A549 treated with GW870086 at 1 μM for 4 hours (cell line): Measurements from ENCODE around the gene ZNF222. TPM values are rescaled to one million over a fixed set of nuclear protein-coding genes. Genes with fewer than 3 reads are reported as not detected.

Experiments used
- total RNA-seq: library from RNA; stranded (reverse); fragments of 200-300 nt; extraction: Qiagen RNA extraction; gene quantifications from 5 replicates; pipeline ENCODE4 v1.2.3, GENCODE V29; 2022; ENCODE audit warnings: low read depth

The ZNF222 gene
- 3.3 to 4.1 TPM (median 3.6 TPM) in 5 replicates for total RNA-seq

DNA sequence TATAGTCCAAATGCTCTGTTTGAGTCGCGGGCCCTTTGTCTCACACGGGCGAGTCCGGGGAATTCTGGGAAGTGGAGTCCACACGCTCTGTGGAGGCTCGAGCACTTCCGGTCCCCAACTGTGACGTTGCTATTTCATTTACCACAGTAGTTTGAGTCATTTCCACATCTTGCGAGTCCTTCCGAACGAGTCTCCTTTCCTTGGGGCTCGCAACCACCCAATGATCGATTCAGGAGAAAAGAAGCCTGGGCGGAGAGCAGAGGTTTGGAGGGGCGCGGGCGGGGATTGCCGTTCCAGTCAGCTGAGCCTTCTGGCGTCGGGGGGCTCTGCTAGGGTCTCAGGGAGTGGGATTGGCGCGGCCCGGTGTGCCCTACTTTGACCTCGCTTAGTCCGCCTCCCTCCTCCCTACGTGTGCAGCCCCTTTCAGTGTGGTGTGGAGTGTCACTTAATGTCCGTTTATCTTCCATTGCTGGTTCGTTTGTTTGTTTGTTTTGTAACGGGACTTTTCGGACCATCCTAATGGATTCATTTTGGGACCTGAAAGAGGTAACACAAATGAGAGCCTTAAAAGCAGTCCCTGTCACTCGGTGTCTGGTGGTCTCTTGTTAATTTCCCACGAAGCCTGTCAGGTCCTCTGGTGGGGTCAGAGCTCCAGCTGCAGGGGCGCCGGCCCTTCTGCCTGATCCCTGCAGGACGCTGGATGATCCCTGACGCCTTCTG lies at the start of gene ZNF222:
TSS of gene ZNF222 (plus strand) at position 163 of the 720 bp plus-strand sequence. CDS start at position 221, 58 bp downstream.

GRCh38 chr19:43983912-43984686 lies 41.1 kb upstream of the ZNF222 start, which contains the start of gene ZNF155:
Gene ZNF155, plus strand, starts transcription at chr19:43984188. Its CDS starts 4,356 bp downstream, at chr19:43988544.

GRCh38 chr19:44002566-44003460 lies 22.4 kb upstream of the ZNF222 start, which contains the start of gene ZNF230:
Gene ZNF230, plus strand, starts transcription at chr19:44002957. Its CDS starts 4,122 bp downstream, at chr19:44007079.

DNA sequence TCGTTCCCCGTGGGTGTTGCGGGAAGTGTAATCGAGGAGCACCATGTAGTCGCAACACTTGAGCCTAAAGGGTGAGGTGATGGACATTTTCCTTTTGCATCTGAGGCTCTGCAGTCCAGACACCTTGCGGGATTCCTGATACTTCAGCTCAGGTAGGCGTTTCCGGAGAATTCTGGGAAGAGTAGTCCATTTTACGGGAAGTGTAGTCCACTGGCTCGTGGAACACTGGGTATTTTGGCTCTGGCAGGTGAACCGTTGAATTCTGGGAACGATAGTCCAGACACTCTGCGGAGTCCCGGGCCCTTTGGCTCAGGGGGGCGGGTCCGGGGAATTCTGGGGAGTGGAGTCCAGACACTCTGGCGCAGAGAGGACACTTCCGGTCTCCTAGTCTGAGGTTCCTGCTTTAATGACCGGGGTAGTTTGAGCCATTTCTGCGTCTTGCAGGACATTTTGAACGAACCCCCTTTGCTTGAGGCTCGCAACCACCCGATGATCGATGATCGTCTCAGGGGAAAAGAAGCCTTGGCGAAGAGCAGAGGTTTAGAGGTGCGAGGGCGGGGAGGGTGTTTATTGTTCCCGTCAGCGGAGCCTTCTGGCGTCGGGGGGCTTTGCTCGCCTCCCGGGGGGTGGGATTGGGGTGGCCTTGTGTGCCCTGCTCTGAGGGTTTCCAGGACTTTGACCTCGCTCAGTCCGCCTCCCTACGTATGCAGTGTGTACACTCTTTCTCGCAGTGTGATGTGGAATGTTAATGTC lies 26.6 kb downstream of the ZNF222 start, which contains the start of gene ZNF223:
TSS of gene ZNF223 (plus strand) at position 387 of the 753 bp plus-strand sequence. CDS start 3,141 bp downstream, outside the sequence.

DNA sequence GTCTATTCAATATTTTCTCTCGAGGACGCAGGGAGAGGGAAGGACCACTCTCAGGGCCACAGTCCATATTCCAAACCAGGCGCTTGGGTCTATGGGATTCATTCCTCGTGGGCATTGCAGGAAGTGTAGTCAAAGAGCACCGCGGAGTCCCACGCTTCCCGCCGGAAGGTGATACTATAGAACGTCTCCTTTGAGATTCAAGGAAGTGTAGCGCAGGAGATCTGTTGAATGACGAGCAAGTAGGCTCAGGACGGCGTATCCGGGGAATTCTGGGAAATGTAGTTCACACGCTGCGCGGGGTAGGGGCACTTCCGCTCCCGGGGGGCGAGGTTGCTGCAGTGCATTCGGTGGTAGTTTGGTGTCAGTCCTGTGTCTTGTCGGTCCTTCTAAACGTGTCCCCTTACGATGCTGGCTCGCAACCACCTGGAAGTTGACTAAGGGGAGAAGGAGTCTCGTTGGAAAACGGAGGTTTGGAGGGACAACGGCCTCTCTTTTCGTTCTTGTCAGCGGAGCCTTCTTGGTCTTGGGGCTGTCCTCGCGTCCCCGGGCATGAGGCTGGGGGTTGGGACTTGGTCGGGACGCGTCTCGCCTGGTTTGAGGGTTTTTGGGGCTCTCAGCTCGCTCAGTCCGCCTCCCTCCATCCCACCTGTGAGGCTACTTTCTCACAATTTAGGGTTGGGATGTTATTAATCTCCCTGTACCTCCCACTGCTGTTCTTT lies 46.8 kb downstream of the ZNF222 start, which contains the start of gene ZNF284:
TSS of gene ZNF284 (plus strand) at position 336 of the 719 bp plus-strand sequence. CDS start 4,231 bp downstream, outside the sequence.

Other genes starting within 250 kb of the ZNF222 start
- 44.8 to 64.3 TPM (median 57.6 TPM) in 5 replicates for gene KCNN4, start 244.4 kb upstream of the ZNF222 start, total RNA-seq
- 0.09 to 0.29 TPM (median 0.21 TPM) in 4 of 5 replicates, not detected in the other for gene LYPD5, start 222.9 kb upstream of the ZNF222 start, total RNA-seq
- gene ZNF283, start 198.1 kb upstream of the ZNF222 start, total RNA-seq: 3.3 to 5.5 TPM (median 4.7 TPM) in 5 replicates
- 0.15 to 0.30 TPM (median 0.18 TPM) in 5 replicates for gene ZNF404, start 141.4 kb upstream of the ZNF222 start, total RNA-seq
- gene ZNF45, start 90.1 kb upstream of the ZNF222 start, total RNA-seq: 7.5 to 11.8 TPM (median 10.4 TPM) in 5 replicates
- gene ZNF221, start 74.2 kb upstream of the ZNF222 start, total RNA-seq: 0.35 to 0.85 TPM (median 0.70 TPM) in 5 replicates
- gene ZNF155, start 41.2 kb upstream of the ZNF222 start, total RNA-seq: 2.6 to 3.2 TPM (median 2.9 TPM) in 5 replicates
- 2.1 to 3.6 TPM (median 3.0 TPM) in 5 replicates for gene ZNF230, start 22.4 kb upstream of the ZNF222 start, total RNA-seq
- 1.5 to 4.0 TPM (median 2.6 TPM) in 5 replicates for gene ZNF223, start 26.7 kb downstream of the ZNF222 start, total RNA-seq
- gene ZNF284, start 46.8 kb downstream of the ZNF222 start, total RNA-seq: 0.38 to 0.61 TPM (median 0.42 TPM) in 5 replicates
- gene ZNF224, start 69.0 kb downstream of the ZNF222 start, total RNA-seq: 6.4 to 12.1 TPM (median 10.1 TPM) in 5 replicates
- 2.0 to 4.0 TPM (median 3.0 TPM) in 5 replicates for gene ZNF225, start 88.0 kb downstream of the ZNF222 start, total RNA-seq
- 2.1 to 3.0 TPM (median 2.3 TPM) in 5 replicates for gene ZNF234, start 116.2 kb downstream of the ZNF222 start, total RNA-seq
- 18.8 to 23.0 TPM (median 21.0 TPM) in 5 replicates for gene ZNF226, start 139.7 kb downstream of the ZNF222 start, total RNA-seq
- 9.7 to 14.0 TPM (median 10.1 TPM) in 5 replicates for gene ZNF227, start 187.2 kb downstream of the ZNF222 start, total RNA-seq
- gene ZNF233, start 234.5 kb downstream of the ZNF222 start, total RNA-seq: 0.39 to 0.61 TPM (median 0.47 TPM) in 5 replicates